Measurements from ENCODE around the gene DACH1. TPM values are rescaled to one million over a fixed set of nuclear protein-coding genes. Genes with fewer than 3 reads are reported as not detected.

Gene DACH1
- total RNA-seq, 1 experiment from 2014 or later: 0.11 TPM

DNA sequence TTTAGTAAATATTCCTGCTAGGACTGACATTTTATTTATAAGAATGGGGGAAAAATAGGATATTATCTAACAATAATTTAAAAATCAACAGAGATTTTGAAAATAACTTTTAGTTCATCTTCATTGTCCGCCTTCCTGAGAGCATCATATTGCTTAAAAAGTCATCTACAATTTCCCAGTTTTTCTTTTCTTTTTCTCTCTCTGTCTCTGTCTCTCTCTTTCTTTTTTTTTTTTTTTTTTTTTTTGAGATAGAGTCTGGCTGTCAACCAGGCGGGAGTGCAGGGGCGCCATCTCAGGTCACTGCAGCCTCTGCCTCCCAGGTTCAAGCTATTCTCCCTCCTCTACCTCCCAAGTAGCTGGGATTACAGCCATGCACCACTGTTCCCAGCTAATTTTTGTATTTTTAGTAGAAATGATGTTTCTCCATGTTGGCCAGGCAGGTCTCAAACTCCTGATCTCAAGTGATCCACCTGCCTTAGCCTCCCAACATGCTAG lies 276.3 kb downstream of the DACH1 start:
- no peak overlapping the region for H3K27ac ChIP-seq (ENCODE audit: low read depth, low read length, poor library complexity, severe bottlenecking)
- H3K9me3 ChIP-seq (ENCODE audit: low read depth, low read length, poor library complexity, severe bottlenecking): no peaks in the 10 kb centered on the region
- no peak for DNase-seq (ENCODE audit: low spot score)
- H3K27me3 ChIP-seq (replicated peaks; ENCODE audit: insufficient read depth, low read depth, low read length, poor library complexity): no peaks in the 10 kb centered on the region
- intact Hi-C loops (cut with micrococcal nuclease; ENCODE audit: unreplicated experiment): no loop called here
- BruUV-seq (replicated peaks): no TSS peak
- TF ChIP-seq EZH2 (IDR thresholded peaks at IDR 0.05; ENCODE audit: borderline replicate concordance, low read depth, low read length, poor library complexity, severe bottlenecking): no peak
- TF ChIP-seq CTCF (conservative IDR thresholded peaks at IDR 0.05; ENCODE audit: low read depth, low read length): no peak
- ChIA-PET POLR2A (ENCODE audit: low non-redundant PET) (no interaction called here), CTCF (no interaction called here)
- no peaks in the 10 kb centered on the region for H3K36me3 ChIP-seq (ENCODE audit: insufficient read depth, low read length, poor library complexity, severe bottlenecking)
- H3K4me1 ChIP-seq (ENCODE audit: insufficient read depth, low read length, poor library complexity, severe bottlenecking): no peaks in the 10 kb centered on the region
- no peak overlapping the region for H3K4me3 ChIP-seq (ENCODE audit: low read depth, low read length, poor library complexity, severe bottlenecking)

GRCh38 chr13:71589032-71589431 lies 278.0 kb downstream of the DACH1 start:
- H3K4me1 ChIP-seq (ENCODE audit: insufficient read depth, low read length, poor library complexity, severe bottlenecking): no peaks in the 10 kb centered on the region
- DNase-seq (ENCODE audit: low spot score): no peak
- ChIA-PET POLR2A (ENCODE audit: low non-redundant PET) (no interaction called here), CTCF (no interaction called here)
- intact Hi-C loops (cut with micrococcal nuclease; ENCODE audit: unreplicated experiment): no loop called here
- TF ChIP-seq CTCF (conservative IDR thresholded peaks at IDR 0.05; ENCODE audit: low read depth, low read length): no peak
- no peak for TF ChIP-seq EZH2 (IDR thresholded peaks at IDR 0.05; ENCODE audit: borderline replicate concordance, low read depth, low read length, poor library complexity, severe bottlenecking)
- no peaks in the 10 kb centered on the region for H3K36me3 ChIP-seq (ENCODE audit: insufficient read depth, low read length, poor library complexity, severe bottlenecking)
- no peaks in the 10 kb centered on the region for H3K9me3 ChIP-seq (ENCODE audit: low read depth, low read length, poor library complexity, severe bottlenecking)
- H3K27me3 ChIP-seq (replicated peaks; ENCODE audit: insufficient read depth, low read depth, low read length, poor library complexity): no peaks in the 10 kb centered on the region
- no peak overlapping the region for H3K4me3 ChIP-seq (ENCODE audit: low read depth, low read length, poor library complexity, severe bottlenecking)
- no peak overlapping the region for H3K27ac ChIP-seq (ENCODE audit: low read depth, low read length, poor library complexity, severe bottlenecking)
- BruUV-seq (replicated peaks): no TSS peak

- no TSS peak for BruUV-seq (replicated peaks)
Measured at GRCh38 chr13:71587817-71588216, 279.2 kb downstream of the DACH1 start.

More at GRCh38 chr13:71587817-71588216, 279.2 kb downstream of the DACH1 start:
- H3K9me3 ChIP-seq (ENCODE audit: low read depth, low read length, poor library complexity, severe bottlenecking): no peaks in the 10 kb centered on the region
- DNase-seq (ENCODE audit: low spot score): no peak
- TF ChIP-seq EZH2 (IDR thresholded peaks at IDR 0.05; ENCODE audit: borderline replicate concordance, low read depth, low read length, poor library complexity, severe bottlenecking) (no peak), CTCF (conservative IDR thresholded peaks at IDR 0.05; ENCODE audit: low read depth, low read length) (no peak)
- H3K4me1 ChIP-seq (ENCODE audit: insufficient read depth, low read length, poor library complexity, severe bottlenecking): no peaks in the 10 kb centered on the region
- H3K36me3 ChIP-seq (ENCODE audit: insufficient read depth, low read length, poor library complexity, severe bottlenecking): no peaks in the 10 kb centered on the region
- no peak overlapping the region for H3K27ac ChIP-seq (ENCODE audit: low read depth, low read length, poor library complexity, severe bottlenecking)
- H3K27me3 ChIP-seq (replicated peaks; ENCODE audit: insufficient read depth, low read depth, low read length, poor library complexity): no peaks in the 10 kb centered on the region
- no peak overlapping the region for H3K4me3 ChIP-seq (ENCODE audit: low read depth, low read length, poor library complexity, severe bottlenecking)
- ChIA-PET CTCF (no interaction called here), POLR2A (ENCODE audit: low non-redundant PET) (no interaction called here)
- intact Hi-C loops (cut with micrococcal nuclease; ENCODE audit: unreplicated experiment): no loop called here
